Left ventricle myocardium inferior (tissue), 1 donor: Measurements from ENCODE around the gene RERE. TPM values are rescaled to one million over a fixed set of nuclear protein-coding genes. Genes with fewer than 3 reads are reported as not detected.
"Not testable (repeated sequence)": the region's sequence is repeated elsewhere in the genome, so short reads cannot be mapped to it uniquely, and the experiment has no call there.

Source experiments
- DNase-seq: peaks from one replicate; pipeline ENCODE4 v3.0.0-alpha.2; 2020
- H3K27ac ChIP-seq: fragments of 200-600 bp; replicated peaks from 2 replicates; pipeline ENCODE4 v1.8.0; 2021
- H3K27me3 ChIP-seq: fragments of 200-600 bp; 2 replicates; pipeline ENCODE4 v1.8.0; 2021; ENCODE audit warnings: low read depth
- H3K36me3 ChIP-seq: fragments of 200-600 bp; 2 replicates; pipeline ENCODE4 v1.8.0; 2021
- H3K4me1 ChIP-seq: fragments of 200-600 bp; 2 replicates; pipeline ENCODE4 v1.8.0; 2021
- H3K4me3 ChIP-seq: fragments of 200-600 bp; 2 replicates; pipeline ENCODE4 v1.8.0; 2021; ENCODE audit warnings: mild to moderate bottlenecking, moderate library complexity
- H3K9me3 ChIP-seq: fragments of 200-600 bp; replicated peaks from 2 replicates; pipeline ENCODE4 v1.8.0; 2021
- CTCF ChIP-seq: fragments of 200-600 bp; IDR thresholded peaks from 2 replicates; pipeline ENCODE4 v1.8.0; 2021; ENCODE audit warnings: antibody characterized with exemption, mild to moderate bottlenecking, borderline replicate concordance
- intact Hi-C: fragments of 100-400 bp; cut with micrococcal nuclease; formaldehyde crosslinking; loops from one replicate; pipeline ENCODE4 v1.11.0; 2022
- total RNA-seq: library from RNA; stranded (reverse); fragmentation: NEBNext Ultra II Directional; extraction: Animal tissue kit (Norgen Biotek cat#: 25700); gene quantifications from one replicate; pipeline ENCODE4 v1.2.1, GENCODE V29; 2021
- donor health status: DM: no; HTN: yes; CAD: no; lungs with severe emphysema.

The RERE gene
- total RNA-seq, 1 donor from 2014 or later, result 141 TPM

- no peaks in the 10 kb centered on the region for H3K27me3 ChIP-seq
- H3K4me3 ChIP-seq, result no peak overlapping the region
- no peak overlapping the region for H3K27ac ChIP-seq
- DNase-seq, result no peak
- TF ChIP-seq CTCF, result no peak
- H3K36me3 ChIP-seq, result no peaks in the 10 kb centered on the region
- intact Hi-C loops, result no loop called here
- peaks cover 17% of the 10 kb centered on the region for H3K4me1 ChIP-seq
- no peaks in the 10 kb centered on the region for H3K9me3 ChIP-seq
These were observed 30.2 kb downstream of the RERE start for GRCh38 chr1:8787218-8787617.

- intact Hi-C loops, DNase-seq, H3K27ac ChIP-seq, H3K27me3 ChIP-seq, H3K9me3 ChIP-seq, H3K36me3 ChIP-seq, H3K4me3 ChIP-seq: not testable (repeated sequence)
- H3K4me1 ChIP-seq, result peaks cover 21% of the 10 kb centered on the region
These were observed 31.2 kb downstream of the RERE start for GRCh38 chr1:8786204-8786603.

- Histone ChIP-seq H3K27ac (no peak overlapping the region), H3K9me3 (no peaks in the 10 kb centered on the region), H3K4me1 (peaks cover 20% of the 10 kb centered on the region), H3K4me3 (no peak overlapping the region), H3K27me3 (no peaks in the 10 kb centered on the region), H3K36me3 (no peaks in the 10 kb centered on the region)
- intact Hi-C loops, result no loop called here
- DNase-seq, result no peak
- TF ChIP-seq CTCF, result no peak
These were observed 34.5 kb downstream of the RERE start for GRCh38 chr1:8782955-8783354.

GRCh38 chr1:8782001-8782620, 35.3 kb downstream of the RERE start:
- Histone ChIP-seq H3K27me3 (no peaks in the 10 kb centered on the region), H3K4me1 (peaks cover 20% of the 10 kb centered on the region), H3K9me3 (no peaks in the 10 kb centered on the region), H3K36me3 (no peaks in the 10 kb centered on the region), H3K4me3 (no peak overlapping the region), H3K27ac (no peak overlapping the region)
- intact Hi-C loops, result no loop called here
- TF ChIP-seq CTCF, result no peak
- no peak for DNase-seq

- intact Hi-C loops, result no loop called here
- Histone ChIP-seq H3K27me3 (no peaks in the 10 kb centered on the region), H3K36me3 (no peaks in the 10 kb centered on the region), H3K9me3 (no peaks in the 10 kb centered on the region), H3K27ac (peak overlapping the region; percentile 47), H3K4me3 (no peak overlapping the region), H3K4me1 (peaks cover 20% of the 10 kb centered on the region)
- DNase-seq, result no peak
- no peak for TF ChIP-seq CTCF
These were observed 37.0 kb downstream of the RERE start for GRCh38 chr1:8780405-8780804.

GRCh38 chr1:8777867-8778266, 39.6 kb downstream of the RERE start:
- Histone ChIP-seq H3K36me3 (no peaks in the 10 kb centered on the region), H3K27me3 (no peaks in the 10 kb centered on the region), H3K4me1 (peaks cover 20% of the 10 kb centered on the region), H3K27ac (no peak overlapping the region), H3K4me3 (no peak overlapping the region), H3K9me3 (peaks cover 4% of the 10 kb centered on the region)
- no peak for TF ChIP-seq CTCF
- no peak for DNase-seq
- intact Hi-C loops, result no loop called here
